ENCODE measurements around the gene MYG1.
A peak's percentile ranks its signal among the peaks of the same experiment; 100 is the strongest.

Gene MYG1

GRCh38 chr12:53346491-53346890 is 47.0 kb downstream of the MYG1 start:
- peak; percentile 8 for DNase-seq (ENCODE audit: low spot score)
- TF ChIP-seq CTCF (IDR thresholded peaks at IDR 0.05; ENCODE audit: extremely low read depth, missing control alignments): no peak

DNA sequence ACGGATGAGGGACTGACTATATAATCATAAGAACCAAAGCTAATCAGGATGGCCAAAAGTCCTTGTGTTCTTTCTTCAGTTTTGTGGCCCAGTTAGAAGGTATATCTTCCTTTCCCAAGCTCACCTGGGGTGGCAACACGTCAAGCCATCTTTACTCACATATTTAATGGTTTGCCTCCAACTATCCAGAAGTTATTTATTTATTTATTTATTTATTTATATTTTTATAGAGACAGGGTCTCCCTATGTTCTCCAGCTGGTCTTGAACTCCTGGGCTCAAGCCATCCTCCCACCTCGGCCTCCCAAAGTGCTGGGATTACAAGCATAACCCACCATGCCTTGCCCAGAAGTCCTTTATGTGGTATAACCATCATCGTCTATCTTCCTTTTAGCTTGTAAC is 48.4 kb downstream of the MYG1 start:
- TF ChIP-seq CTCF (IDR thresholded peaks at IDR 0.05; ENCODE audit: extremely low read depth, missing control alignments): no peak

DNA sequence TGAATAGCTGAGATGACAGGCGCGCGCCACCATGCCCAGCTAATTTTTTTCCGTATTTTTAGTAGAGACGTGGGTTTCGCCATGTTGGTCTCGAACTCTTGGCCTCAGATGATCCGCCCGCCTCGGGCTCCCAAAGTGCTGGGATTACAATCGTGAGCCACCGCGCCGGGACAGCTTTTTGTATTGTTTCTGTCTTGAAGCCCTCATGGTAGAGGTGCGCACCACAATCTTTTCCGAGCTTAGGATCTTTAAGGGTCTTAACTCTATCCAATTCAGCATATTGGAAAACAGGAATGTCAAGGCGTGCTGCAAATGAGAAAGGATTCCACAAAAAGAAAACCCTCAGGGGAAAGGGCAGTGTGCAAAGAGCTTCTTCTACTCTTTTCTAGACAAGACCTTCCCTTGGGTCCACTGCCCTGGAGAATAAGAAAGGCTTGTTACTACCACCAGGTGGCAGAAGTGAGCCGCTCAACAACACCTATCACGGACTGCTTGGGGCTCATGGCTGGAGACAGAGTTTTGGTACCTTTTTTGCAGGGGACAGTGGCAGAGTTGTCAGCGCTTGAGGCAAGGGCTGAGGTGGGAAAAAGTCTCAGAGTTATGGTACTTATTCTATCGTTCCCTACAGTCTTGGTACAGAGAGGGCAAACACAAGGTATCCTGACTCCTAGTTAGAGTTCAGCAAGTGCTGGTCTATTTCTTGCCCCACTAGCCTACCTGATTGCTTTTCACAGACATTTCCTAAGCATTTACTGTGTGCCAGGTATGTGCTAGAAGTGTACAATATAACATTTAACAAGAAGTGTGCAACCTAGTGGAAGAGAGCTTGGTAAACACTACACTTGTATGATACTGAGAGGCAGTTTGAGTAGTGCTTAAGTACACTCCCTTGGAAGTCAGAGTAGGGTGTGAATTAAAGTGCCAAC is 53.1 kb downstream of the MYG1 start:
- DNase-seq (ENCODE audit: low spot score): peak; percentile 79
- TF ChIP-seq CTCF (IDR thresholded peaks at IDR 0.05; ENCODE audit: extremely low read depth, missing control alignments): peak; percentile 73

More for the DNA sequence above, 48.4 kb downstream of the MYG1 start:
- no peak for DNase-seq (ENCODE audit: low spot score)

- DNase-seq (ENCODE audit: low spot score): no peak
- TF ChIP-seq CTCF (IDR thresholded peaks at IDR 0.05; ENCODE audit: extremely low read depth, missing control alignments): no peak
Measured at GRCh38 chr12:53353257-53353655, 53.8 kb downstream of the MYG1 start.

DNA sequence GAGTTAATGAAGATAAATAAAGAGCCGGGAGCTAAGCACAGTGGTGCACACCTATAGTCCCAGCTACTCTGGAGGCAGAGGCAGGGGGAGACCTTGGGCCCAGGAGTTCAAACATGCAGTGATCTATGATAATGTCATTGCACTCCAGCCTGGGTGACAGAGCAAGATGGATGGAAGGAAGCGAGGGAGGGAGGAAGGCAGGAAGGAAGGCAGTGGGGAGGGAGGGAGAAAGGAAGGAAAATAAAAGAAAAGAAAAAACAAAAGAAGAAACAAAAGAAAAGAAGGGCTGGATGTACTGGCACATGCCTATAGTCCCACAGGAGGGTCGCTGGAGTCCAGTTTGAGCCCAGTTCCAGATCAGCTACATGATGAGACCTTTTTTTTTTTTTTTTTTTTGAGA is 55.6 kb downstream of the MYG1 start:
- no peak for DNase-seq (ENCODE audit: low spot score)
- TF ChIP-seq CTCF (IDR thresholded peaks at IDR 0.05; ENCODE audit: extremely low read depth, missing control alignments): no peak

Data from GM20000 (cell line).